HG02840 (cell line): Measurements from ENCODE around the gene ISL2.

ENCODE experiments used
- ATAC-seq: cut with Tn5 transposase; IDR thresholded peaks from one replicate; pipeline ENCODE4 v1.9.1; 2021; ENCODE audit warnings: mild to moderate bottlenecking, moderate library complexity, moderate number of reproducible peaks; ENCODE audit not compliant: unreplicated experiment, low FRiP score

The ISL2 gene

DNA sequence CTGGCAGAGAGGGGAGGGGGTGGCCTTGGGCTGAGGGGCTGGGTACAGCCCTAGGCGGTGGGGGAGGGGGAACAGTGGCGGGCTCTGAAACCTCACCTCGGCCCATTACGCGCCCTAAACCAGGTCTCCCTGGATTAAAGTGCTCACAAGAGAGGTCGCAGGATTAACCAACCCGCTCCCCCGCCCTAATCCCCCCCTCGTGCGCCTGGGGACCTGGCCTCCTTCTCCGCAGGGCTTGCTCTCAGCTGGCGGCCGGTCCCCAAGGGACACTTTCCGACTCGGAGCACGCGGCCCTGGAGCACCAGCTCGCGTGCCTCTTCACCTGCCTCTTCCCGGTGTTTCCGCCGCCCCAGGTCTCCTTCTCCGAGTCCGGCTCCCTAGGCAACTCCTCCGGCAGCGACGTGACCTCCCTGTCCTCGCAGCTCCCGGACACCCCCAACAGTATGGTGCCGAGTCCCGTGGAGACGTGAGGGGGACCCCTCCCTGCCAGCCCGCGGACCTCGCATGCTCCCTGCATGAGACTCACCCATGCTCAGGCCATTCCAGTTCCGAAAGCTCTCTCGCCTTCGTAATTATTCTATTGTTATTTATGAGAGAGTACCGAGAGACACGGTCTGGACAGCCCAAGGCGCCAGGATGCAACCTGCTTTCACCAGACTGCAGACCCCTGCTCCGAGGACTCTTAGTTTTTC is 4.9 kb downstream of the ISL2 start:
- ATAC-seq: no peak

DNA sequence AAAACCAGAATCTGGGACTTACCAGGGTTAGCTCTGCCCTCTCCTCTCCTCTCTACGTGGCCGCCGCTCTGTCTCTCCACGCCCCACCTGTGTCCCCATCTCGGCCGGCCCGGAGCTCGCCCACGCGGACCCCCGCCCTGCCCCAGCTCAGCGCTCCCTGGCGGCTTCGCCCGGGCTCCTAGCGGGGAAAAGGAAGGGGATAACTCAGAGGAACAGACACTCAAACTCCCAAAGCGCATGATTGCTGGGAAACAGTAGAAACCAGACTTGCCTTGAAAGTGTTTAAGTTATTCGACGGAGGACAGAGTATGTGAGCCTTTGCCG is 5.4 kb downstream of the ISL2 start:
- ATAC-seq: no peak

DNA sequence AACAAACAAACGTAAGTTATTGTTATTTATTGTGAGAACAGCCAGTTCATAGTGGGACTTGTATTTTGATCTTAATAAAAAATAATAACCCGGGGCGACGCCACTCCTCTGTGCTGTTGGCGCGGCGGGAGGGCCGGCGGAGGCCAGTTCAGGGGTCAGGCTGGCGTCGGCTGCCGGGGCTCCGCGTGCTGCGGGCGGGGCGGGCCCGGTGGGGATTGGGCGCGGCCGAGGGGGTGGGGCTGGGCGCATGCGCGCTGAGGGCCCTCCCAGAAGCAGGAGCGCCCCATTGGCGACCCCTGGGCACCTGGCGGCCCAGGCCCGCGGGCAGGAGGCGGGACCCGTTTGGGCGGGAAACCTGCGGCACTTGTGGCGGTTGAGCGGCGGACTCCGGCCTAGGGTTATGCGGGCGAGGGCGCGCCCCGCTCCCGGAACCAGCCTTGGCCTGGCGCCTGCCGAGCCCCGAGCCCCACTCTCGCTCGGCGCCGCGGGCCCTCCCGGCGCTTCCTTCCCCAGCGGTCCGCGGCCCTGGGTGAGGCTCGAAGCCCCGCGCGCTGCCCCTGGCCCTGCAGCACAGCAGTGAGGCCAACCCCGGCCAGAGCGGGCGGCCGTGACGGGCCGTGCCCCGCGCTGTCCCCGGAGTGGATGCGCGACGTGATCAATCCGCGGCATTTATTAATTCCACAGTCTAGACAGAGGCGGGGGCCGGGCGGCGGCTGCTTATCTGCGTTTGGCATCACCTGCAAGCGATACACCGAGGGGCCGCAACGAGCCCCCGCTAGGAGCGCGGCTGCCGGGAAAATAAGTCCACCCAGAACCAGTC is 6.0 kb downstream of the ISL2 start:
- no peak for ATAC-seq

DNA sequence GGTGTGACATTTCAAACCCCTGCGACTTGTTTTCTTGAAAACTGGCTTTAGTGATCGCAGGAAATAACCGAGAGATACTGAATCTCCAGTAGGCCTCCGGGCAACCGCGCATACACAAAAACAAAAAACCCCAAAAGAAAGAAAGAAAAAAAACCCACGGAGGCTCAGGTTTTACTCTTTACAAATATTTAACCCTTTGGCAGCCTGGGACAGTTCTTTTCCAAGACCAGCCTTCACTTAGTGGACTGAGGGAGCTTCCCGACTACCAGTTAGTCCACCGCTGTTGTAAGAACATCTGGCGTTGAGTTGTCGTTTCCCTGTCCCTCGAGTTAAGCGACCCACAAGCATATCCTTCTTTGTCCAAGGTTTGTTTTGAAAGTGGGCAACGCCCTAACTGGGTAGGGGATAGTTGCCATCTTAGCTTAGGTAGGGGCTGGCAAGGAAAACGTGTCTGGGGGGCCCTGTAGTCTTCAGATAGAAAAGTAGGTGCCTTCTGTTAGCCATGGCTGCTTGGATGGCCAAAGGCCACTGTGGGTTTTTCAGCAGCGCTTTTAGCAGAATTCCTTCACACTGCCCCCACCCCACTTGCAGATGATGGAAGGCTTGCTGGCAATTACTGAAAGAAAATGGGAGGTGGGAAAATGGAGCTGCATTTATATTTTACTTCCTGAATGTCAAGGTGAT is 6.9 kb downstream of the ISL2 start:
- ATAC-seq: no peak

DNA sequence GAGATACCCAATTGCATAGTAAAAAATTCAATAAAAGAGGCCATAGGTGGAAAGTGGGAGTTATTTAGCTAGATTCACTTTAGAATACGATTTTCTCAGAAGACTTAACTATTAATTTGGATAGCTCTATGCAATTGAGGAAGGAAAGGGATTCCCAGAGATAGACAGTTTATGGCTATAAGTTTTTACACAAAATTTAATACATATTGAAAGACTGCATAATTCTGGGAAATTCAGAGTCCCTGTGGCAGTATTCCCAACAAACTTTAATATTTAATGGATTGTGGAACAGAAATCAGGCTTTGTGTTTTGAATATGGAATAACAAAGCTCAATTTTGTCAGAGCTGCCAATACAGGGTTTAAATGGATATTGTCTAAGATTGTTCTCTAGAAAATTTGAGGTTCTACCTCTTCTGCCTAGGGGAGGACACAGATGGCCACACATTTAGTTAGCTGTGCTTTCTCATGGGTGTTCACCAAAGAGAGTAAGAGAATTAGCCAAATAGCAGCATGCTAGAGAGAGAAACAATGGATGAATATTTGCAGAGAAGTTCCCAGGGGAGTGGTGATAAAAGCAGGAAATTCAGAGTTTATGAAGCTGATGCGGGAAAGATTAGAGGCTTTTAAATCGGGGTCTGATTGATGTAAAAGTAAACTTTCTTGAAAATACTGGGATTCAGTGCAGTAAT is 8.5 kb downstream of the ISL2 start:
- ATAC-seq: no peak

DNA sequence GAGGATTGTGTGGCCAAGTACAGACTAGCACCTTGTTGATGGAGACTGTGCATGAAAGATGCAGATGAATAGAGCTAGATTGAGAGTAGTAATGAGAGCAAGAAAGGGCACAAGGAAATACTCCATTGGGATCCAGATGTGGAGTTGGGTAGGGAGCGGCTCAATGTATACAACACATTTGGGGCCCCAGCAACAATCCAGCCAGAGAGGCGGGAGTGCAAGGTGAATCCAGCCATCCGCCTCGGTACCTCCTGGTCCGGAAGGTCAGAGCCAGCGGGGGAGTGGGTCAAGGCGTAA is 9.0 kb downstream of the ISL2 start:
- no peak for ATAC-seq

DNA sequence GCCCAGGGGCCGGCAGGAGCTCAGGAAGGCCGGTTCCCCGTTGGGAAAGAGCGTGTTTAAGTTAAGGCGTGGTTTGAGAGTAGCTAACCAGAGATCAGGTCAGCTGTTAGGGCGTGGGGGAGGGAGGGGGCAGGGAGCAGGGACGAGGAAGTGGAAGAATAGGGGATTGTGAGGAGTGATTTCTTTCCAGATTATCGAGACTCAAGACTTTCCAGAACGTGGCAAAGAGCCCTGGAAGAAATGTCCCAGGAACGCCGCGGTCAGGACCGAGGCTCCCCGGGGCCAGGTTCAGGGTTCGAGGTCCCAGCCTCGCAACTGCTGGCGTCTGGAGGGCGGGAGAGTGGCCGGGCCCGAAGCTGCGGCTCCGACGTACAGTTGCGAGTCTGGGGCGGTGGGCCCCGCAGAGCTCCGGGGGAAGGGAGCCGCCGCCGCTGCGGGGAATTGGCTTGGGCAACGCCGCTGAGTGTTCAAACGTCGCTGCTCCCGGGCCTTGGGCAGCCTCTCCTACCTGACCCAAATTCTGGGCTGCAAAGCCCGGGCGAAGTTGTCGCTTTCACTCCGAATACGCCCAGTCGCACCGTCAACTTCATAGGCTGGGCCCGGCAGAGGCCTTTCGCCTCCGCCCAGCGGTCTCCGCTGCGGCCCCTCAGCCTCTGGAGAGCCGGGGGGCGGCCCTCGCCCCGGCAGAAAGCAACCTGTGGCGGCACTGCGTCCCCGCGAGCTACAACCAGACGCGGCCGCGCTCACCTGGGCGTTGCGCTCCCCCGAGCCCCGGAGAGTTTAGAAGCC is 9.5 kb downstream of the ISL2 start:
- no peak for ATAC-seq

DNA sequence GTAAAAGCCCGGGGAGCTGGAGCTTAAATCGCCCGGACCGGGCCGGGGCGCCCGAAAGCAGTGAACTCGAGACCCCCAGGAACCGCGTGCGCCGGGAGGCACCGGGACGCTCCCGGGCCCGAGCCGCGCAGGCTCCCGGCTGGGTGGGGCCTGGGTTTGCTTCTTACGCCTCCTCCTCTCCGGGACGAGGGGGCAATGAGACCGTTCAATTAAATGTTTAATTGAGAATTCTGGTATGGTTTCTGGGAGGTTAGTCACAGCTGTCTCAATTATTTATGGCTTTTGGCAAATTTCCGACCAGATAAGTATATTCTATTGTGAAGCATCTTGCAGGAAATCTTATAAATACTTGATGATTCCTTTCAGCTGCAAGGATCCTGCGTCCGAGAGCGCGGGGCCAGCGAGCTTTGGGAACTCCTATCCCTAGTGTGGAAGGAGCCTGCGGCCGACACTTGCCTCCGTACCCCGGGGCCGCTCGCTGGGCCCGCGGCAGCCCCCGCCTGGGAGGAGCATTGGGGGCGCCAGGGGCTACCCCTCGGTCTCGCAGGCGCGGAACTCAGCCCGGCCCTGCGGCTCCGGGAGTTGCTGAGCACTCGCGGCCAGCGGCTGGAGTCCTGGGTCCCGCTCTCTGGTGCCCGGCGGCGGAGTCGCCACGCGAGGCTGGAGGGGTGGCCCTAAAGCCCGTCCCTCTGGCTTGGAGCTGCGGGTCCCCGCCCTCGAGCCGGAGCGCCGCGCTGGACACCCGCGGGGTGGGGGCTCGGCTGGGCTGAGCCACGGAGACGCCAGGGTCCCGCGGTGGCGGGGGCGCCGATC is 10.3 kb downstream of the ISL2 start:
- ATAC-seq: no peak

DNA sequence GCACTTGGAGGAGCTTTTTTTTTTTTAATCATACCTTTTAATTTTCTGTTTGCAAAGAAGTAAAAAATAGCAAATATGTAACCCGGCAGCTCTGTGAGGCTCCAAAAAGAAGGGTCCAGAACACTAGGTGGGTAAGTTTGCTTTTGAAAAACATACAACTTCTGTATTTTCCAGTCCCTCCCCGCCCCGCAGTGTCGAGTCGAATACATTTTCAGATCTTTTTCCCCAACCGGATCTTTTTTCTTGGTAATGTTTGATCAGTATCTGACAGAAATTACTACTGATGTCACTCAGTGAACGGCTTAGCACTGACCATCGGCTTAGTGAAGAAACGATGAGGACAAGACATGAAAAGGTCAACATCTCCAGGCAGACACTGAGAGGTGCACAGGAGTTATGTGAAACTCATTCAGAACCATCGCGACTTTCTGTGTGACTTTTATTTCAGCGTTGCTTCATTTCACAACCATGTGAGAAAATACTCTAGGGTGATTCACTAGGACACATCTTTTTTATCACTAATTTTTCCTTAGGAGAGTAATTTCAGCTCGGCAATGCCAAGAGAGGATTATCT is 11.0 kb downstream of the ISL2 start:
- ATAC-seq: no peak

DNA sequence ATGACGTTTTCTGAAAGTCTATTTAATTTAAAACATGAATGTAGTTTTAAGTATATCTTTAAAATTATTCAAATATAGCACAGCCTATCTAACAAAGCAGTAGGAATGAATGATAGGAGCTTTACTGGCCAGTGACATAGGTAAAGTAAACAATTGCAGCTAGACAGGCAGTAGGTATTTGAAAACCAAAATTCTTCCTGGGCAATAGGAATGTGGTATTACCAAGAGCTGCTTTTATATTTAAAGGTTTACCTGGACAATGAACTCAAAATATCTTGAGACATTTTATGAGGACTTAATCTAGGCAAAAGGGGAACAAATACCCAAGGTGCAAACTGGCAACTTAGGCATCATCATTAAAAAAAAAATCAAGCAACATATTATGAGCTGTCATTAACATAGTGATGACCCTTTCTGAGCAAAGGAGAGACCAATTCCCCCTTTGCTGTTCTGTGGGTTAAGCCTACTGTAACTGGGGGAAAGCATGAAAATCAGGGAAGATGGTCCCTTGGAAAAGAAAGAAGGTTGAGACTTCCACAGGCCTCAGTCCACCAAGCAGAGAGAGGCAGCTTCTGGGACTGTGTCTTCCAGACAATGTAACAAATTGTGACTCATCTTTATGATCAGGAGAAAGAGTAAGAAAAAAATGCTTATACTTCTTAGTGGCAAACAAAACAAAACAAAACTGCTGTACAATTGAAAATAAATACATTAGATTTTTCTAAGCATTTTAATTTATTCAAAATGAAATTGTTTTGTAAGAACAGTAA is 12.9 kb downstream of the ISL2 start:
- ATAC-seq: no peak

DNA sequence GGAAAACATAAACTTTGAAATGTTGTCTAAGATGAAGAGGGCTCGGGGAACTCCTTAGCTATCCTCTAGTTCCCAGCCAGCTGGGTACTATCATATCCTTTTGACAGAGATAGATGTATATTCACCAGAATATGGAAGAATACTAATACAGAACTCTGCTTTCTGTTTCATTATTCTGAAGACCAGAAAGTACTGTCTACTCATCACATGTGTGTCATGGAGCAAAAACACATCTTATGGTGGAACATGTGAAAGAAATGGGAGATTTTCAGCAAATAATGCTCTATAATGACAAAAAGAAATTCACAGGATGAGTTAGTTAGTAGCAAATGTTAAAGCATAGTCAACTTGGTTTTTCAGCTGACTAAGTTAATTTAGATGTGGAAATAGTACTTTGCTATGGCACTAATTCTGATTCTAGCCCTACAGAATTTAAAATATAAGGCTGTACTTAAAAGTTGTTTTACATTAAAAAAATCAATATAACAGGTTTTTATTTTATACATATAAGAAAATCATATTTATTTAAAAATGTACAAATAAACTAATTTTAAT is 16.5 kb downstream of the ISL2 start:
- ATAC-seq: no peak

DNA sequence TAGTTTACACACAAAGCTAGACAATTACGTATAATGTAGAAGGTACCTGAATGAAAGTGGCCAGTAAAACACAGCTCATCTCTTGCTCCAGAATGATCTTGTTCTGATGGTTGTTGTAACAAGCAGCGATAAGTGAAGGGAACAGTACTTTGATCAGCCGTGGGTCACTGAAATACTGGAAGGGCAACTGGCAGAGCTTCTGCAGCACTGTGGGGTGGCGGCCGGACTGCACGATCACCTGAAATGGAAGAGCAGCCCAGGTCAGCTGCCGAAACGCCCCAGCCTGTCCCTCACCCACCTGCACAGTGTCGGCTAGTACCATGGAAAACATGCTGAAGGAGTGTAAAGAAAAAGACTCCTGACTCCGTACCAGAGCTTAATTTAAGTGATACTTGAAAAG is 17.3 kb downstream of the ISL2 start:
- ATAC-seq: no peak

DNA sequence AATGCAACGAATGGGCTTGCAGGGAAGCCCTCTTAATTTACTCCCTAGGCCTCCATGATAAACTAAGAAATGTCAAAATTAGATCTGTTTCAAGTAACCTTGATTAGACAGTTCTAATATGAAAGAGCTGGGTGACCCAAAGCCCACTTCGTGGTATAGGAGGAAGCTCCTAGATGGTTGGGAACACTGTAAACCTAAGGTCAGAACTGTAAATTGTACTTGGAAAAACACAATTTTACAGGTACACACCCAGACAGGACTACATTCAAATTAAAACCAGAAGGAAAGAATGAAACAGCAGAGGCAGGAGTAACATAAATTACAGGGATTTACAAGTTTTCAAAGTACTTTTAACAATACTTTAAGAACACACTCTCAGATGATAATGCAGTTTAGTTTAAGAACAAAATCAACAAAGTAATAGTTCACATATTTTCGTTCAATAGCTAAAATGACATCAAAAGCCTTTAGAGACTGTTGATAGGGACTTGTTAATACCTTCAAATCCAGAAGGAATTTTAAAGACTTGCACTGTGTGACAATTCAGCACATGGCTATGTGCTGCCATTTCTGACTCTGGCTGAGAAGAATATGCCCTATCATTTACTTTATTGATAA is 18.4 kb downstream of the ISL2 start:
- no peak for ATAC-seq

DNA sequence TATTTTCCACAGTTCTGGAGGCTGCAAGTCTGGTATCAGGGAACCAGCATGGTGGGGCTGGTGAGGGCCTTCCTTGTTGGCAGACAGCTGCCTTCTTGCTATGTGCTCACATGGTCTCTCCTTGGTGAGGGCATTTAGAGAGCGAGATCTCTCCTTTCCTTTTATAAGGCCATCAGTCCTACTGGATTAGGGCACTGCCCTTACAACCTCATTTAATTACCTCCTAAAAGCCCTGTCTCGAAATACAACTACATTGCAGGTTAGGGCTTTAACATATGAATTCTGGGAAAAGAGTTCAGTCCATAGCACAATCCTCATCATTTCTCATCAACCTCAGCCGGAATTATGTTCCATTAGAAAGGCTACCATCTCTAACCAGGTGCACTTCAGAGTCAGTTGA is 21.9 kb downstream of the ISL2 start:
- ATAC-seq: no peak

DNA sequence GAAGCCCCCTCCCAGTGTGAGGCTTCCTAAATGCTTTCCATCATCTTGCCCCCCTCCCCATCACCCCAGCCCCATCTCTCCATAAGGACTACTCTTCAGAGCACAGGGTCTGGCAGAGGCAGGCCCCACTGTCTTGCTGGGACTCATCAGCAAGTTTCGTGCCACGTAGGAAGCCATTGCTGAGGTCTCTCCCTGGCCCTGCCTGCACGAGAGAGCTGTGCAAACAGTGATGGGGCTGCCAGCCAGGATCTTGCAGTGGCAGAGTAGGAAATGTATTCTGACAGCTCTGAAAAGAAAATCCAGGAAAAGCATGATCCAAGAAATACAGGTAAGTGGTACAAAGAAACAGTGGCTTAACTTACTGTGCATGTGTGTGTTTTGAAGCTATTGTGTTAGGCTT is 22.6 kb downstream of the ISL2 start:
- no peak for ATAC-seq

DNA sequence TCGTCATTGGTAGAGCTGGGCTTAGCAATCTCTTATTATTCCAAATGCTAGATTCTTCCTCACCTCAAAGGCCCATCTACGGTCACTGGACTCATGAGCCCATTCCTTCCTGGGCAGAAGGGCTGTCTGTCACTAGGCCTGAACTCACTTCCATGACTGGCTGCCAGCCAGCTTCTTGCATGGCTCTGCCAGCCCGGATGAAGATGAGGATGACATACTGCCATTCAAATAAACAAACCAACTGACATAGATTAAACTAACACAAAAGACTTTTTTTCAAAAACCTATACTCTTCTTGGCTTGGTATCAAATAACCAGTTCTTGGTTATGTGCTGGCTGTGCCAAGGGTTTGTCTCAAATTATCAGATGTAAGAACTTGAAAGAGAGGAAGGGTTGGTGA is 23.8 kb downstream of the ISL2 start:
- no peak for ATAC-seq

DNA sequence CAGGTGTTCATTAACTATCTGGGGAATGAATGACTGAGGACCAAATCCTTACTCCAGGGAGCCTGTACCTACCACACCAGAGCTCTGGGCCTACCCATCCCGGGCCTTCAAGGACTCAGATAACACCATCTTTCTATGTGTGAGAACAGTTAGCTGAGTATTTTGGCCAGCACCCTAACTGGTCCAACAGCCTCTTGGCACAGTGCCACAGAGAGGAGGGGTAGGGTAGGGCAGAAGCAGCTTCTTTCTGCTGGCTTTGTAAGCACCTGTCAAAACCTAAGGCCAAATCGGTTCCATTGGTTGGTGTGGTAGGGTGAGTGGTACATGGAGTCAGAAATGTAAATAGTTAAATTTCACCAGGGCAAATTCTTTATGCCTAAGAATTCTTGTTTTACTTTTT is 26.7 kb downstream of the ISL2 start:
- no peak for ATAC-seq

DNA sequence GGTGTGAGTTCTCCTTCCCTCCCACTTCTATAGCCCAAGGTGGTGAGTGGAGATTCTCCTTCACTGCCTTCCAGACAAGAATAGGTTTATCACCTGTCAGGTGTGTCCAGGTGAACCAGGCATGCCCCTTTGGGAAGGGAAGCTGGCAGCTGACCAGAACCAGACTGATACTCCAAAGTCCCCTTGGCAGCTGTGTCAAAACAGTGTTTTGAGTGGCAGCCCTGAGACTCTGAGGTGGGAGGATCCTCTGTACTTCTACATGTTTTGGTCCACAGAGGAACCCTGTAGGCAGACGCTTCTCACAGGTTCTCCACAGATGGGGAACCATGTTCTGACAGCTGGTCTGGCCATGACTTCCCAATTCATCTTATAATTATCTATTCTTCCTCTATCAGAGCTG is 30.1 kb downstream of the ISL2 start:
- no peak for ATAC-seq
